Activated T-cell treated with anti-CD3 and anti-CD28 coated beads for 4 hours (primary cell): Measurements from ENCODE around the gene ADISSP.

Experiments used
- DNase-seq: peaks from one replicate; pipeline ENCODE4 v3.0.0-alpha.2; 2020

Gene ADISSP

DNA sequence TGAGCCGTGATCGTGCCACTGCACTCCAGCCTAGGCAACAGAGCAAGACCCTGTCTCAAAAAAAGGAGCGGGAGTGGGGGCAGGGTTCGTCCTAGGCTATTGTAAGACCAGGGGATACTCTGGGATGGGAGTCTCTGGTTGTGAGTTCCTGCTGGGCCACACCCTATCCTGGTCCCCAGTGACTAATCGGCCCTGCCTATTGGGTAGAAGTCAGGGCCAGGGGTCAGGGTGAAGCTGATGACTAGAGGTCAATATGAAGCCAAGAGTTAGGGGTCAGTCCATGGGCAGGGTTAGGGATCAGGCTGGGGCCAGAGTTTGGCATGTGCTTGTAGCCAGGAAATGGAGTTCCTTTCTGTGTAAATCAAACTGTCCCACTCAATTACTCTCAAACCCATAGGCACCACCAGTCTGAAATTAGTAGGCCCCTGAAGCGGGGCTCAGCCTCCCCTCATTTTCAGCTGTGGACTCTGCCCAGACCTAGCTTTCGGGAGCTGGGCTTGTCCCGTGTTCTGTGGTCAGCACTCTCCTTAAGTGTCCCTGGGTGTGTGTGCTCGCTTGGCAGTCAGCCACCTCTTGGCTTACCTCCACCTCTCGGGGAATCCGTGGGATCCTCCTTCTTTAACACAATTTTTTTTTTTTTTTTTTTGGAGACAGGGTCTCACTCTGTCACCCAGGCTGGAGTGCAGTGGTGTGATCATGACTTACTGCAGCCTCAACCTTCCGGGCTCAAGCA is 33.3 kb downstream of the ADISSP start:
- DNase-seq = no peak

DNA sequence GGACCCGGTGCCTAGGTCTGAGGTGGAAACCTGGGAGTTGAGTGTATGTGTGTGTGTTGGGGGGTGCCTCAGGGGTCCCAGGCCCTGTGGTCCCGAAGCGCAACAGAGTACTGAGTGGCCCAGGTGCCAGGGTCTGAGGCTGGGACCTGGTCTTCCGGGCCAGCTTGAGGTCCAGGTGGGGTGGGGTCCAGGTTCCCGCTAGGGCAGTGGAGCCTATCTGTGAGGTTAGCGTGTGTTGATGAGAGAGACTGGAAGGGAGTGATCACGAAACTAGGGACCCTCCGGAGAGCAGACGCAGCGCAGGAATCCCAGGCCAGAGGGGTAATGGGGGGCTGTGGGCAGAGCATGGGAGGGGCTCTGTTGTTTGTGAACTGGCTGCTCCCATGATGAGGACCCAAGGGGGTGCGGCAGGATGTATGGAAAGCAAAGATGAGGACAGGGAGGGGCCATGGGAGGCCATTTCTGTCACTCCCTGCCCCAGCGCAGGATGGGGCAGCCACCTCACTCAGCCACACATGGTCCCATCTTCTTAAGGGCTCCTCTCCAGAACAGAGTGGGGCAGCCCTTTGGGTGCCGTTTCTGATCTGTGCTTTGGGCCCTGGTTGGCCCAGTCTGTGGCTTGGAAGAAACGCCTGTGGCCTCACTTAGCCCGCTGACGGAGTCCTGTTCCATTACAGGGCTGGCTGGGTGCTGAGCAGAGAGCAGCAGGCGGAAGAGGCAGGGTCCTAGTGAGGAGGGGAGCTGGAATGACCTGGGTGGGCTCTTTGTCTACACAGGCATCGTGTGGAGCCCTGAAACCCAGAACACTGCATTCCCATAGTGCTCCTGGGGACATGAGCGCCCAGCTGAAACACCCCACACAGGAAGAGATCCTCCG is 34.2 kb downstream of the ADISSP start:
- DNase-seq = no peak

GRCh38 chr20:3732327-3733118 is 35.0 kb downstream of the ADISSP start, which contains the start of gene HSPA12B:
Gene HSPA12B, plus strand, starts transcription at chr20:3732685. Its CDS starts 5,990 bp downstream, at chr20:3738675.
- no peak for DNase-seq

- DNase-seq = no peak
Observed at GRCh38 chr20:3731944-3732326, 35.6 kb downstream of the ADISSP start.

GRCh38 chr20:3730803-3731672 is 36.5 kb downstream of the ADISSP start:
- no peak for DNase-seq

GRCh38 chr20:3729811-3730540 is 37.6 kb downstream of the ADISSP start:
- no peak for DNase-seq

DNA sequence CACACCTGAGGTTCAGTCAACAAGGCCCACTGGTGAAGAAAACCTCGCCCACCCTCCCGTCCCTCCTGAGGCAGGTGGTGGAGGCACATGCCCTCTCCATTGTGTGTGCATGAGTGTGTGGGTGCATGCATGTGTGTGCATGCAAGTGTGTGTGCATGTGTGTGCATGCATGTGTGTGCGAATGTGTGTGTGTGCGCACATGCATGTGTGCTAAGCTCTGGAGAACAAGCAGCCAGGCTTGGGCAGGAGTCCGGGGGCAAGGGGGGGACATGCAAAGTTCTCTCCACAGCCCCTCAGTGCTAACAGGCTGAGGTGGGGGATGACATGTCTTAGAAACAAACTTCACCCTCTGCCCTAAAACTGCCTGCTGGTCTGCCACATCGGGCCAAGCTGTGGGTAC is 38.2 kb downstream of the ADISSP start:
- DNase-seq = no peak

GRCh38 chr20:3728876-3729275 is 38.7 kb downstream of the ADISSP start:
- DNase-seq = no peak

GRCh38 chr20:3728354-3728753 is 39.2 kb downstream of the ADISSP start:
- no peak for DNase-seq

- no peak for DNase-seq
Observed at GRCh38 chr20:3727401-3728021, 40.0 kb downstream of the ADISSP start.

DNA sequence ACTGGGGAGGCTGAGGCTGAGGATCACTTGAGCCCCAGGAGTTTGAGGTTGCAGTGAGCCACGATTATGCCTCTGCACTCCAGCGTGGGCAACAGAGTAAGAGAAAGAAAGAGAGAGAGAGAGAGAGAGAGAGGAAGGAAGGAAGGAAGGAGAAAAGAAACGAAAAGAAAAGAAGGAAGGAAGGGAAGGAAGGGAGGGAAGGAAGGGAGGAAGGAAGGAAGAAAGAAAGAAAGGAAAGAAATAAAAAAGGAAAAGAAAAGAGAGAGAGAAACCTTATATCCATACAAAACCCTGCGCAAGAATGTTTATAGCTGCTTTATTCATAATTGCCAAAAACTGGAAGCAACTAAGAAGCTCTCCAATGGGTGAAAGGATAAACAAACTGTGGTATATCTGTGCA is 43.2 kb downstream of the ADISSP start:
- DNase-seq = no peak

- DNase-seq = no peak
Observed at GRCh38 chr20:3723284-3723683, 44.3 kb downstream of the ADISSP start.

- DNase-seq = no peak
Observed at GRCh38 chr20:3721912-3722311, 45.6 kb downstream of the ADISSP start.

- DNase-seq = no peak
Observed at GRCh38 chr20:3720626-3721025, 46.9 kb downstream of the ADISSP start.

DNA sequence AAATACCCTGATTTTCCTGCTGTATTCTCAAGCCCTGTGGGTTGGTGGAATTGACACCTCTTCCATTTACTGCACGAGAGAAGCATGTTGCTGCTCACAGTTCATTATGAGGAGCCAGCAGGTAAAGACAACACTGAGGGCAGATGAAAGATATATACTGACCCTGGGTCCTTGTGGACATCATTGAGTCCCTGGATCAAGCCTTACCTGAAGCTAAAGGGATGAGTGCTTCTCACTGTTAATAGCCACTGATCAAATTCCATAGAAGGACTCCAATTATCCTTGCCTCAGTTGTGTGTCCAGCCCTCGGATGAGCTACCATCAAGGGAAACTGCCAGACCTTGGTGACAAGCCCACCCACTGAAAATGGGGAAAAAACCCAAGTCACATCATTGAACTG is 47.5 kb downstream of the ADISSP start:
- DNase-seq = no peak

DNA sequence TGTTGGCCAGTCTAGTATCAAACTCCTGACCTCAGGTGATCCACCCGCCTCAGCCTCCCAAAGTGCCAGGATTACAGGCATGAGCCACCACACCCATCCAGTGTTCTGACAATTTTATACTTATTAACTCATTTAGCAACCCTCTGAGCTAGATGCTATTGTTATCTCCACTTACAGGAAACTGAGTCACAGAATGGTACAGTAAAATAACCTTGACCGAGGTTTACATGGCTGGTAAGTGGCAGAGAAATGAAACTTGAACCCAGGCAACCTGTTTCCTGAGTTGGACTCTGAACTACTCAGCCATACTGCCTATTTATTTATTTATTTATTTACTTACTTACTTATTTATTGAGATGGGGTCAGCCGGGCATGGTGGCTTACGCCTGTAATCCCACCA is 48.5 kb downstream of the ADISSP start:
- DNase-seq = no peak

- DNase-seq = no peak
Observed at GRCh38 chr20:3716195-3716834, 51.2 kb downstream of the ADISSP start.

DNA sequence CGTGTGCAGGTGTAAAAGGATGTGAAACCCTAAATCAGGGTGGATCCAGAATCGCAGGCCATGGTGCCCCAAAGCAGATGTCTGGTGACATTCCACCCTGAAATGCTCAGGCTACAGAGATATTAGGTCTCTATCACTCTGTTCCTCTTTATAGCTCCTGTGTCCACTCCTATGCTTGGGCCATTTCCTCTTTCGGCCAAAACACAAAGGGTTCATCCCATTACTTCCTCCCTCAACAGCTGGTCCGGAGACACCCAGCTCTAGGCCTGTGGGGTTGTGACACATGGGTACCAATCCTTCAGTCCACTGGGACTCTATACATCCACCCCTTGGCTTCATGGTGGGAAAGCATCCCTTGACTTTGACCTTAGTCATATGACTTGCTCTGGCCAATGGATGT is 53.5 kb downstream of the ADISSP start:
- DNase-seq = no peak

GRCh38 chr20:3712279-3712873 is 55.2 kb downstream of the ADISSP start, which contains the start of gene SIGLEC1:
Gene SIGLEC1, minus strand, starts transcription at chr20:3712600. Its CDS starts 5,472 bp downstream, at chr20:3707128.
- no peak for DNase-seq

GRCh38 chr20:3711484-3711941 is 56.0 kb downstream of the ADISSP start:
- DNase-seq = no peak
